A549 (cell line): ENCODE data around the gene TEX11. TPM values are rescaled to one million over a fixed set of nuclear protein-coding genes. Genes with fewer than 3 reads are reported as not detected.

Source experiments
- ATAC-seq, 2 experiments: fragments of 200-7000 bp in 1 of 2; fragments of >200 bp in 1 of 2; cut with Nextera tagmentation in 1 of 2; cut with Tn5 transposase in 1 of 2; 3 replicates each; pipeline versions ENCODE4 v1.8.0 to v1.9.1; 2018 to 2020; ENCODE audit warnings: mild to moderate bottlenecking in 1 of 2, moderate library complexity in 1 of 2
- CTCF ChIA-PET: fragments of 300-600 bp; sonication (Branson Sonifier 250); formaldehyde crosslinking; extraction: SDS; loops from one replicate; lab custom pipeline; 2021; ENCODE audit warnings: antibody characterized with exemption, inconsistent platforms; lab: Yijun Ruan, JAX
- POLR2A ChIA-PET: fragments of 350-600 bp; formaldehyde crosslinking; extraction: SDS; loops from one replicate; lab custom pipeline; 2021; ENCODE audit warnings: antibody characterized with exemption, inconsistent platforms; lab: Yijun Ruan, JAX
- DNase-seq, 2 experiments: peaks; one replicate each; pipeline versions ENCODE4 v3.0.0 to v3.0.0-alpha.2; 2011 to 2016; ENCODE audit warnings: low read depth in 1 of 2, low spot score in 1 of 2
- FAIRE-seq: peaks from 2 replicates; lab custom pipeline; 2011; peaks lifted over from hg19 to GRCh38; lab: Jason Lieb, UNC
- H3K27ac ChIP-seq, 2 experiments: fragments of >200 bp; sonication (Bioruptor Twin); formaldehyde crosslinking; 3 replicates each; pipeline ENCODE4 v1.5.1; 2016 to 2017
- H3K4me1 ChIP-seq: fragments of >200 bp; sonication (Bioruptor Twin); formaldehyde crosslinking; 3 replicates; pipeline ENCODE4 v1.6.1; 2016
- H3K4me2 ChIP-seq: fragments of >200 bp; sonication (Bioruptor Twin); formaldehyde crosslinking; 3 replicates; pipeline ENCODE4 v1.6.1; 2016
- H3K4me3 ChIP-seq: fragments of >200 bp; sonication (Bioruptor Twin); formaldehyde crosslinking; 3 replicates; pipeline ENCODE4 v1.5.1; 2016
- H3K9me3 ChIP-seq: fragments of >200 bp; sonication (Bioruptor Twin); formaldehyde crosslinking; 3 replicates; pipeline ENCODE4 v1.6.1; 2016
- MAFK ChIP-seq: fragments of 450-650 bp; IDR thresholded peaks from 2 replicates; pipeline ENCODE4 v1.6.1; 2014; ENCODE audit not compliant: partially characterized antibody
- USF2 ChIP-seq: fragments of 450-650 bp; IDR thresholded peaks from 2 replicates; pipeline ENCODE4 v1.6.1; 2014; ENCODE audit warnings: antibody characterized with exemption
- WGBS: methylation state at CpG from one replicate; pipeline ENCODE4 v1.1.6; 2017; ENCODE audit errors: missing lambda C conversion rate; 5-methylcytosine and 5-hydroxymethylcytosine counted together
- polyA plus RNA-seq, 4 experiments: library from polyadenylated mRNA; depleted of rRNA in 3 of 4; stranded (reverse); fragments of >200 nt; fragmentation: RNase III in 1 of 4; extraction: RNeasy Plus Mini Kit Qiagen cat#74134 plus additional on column Dnase treatment in 1 of 4; gene quantifications; 2 replicates in 3 of 4; 3 replicates in 1 of 4; pipeline ENCODE4 v1.2.3, GENCODE V29; 2011 to 2017
- small RNA-seq, 6 experiments: library from RNA; depleted of rRNA; stranded (forward); fragments of <200 nt; gene quantifications; one replicate each; pipeline ENCODE3, GENCODE V24; 2012

Gene TEX11
- polyA plus RNA-seq, 2 of the 4 experiments (the other 2 are of a cell fraction) = not detected

GRCh38 chrX:70479247-70479921 is 429.1 kb downstream of the TEX11 start:
- no peak for FAIRE-seq

More at GRCh38 chrX:70479247-70479921, 429.1 kb downstream of the TEX11 start:
- H3K9me3 ChIP-seq = no peaks in the 10 kb centered on the region
- H3K4me2 ChIP-seq = peak overlapping the region; percentile 71
- peaks cover 46% of the 10 kb centered on the region for H3K4me1 ChIP-seq
- TF ChIP-seq MAFK (peak; percentile 39), USF2 (no peak)
- DNase-seq (peak; percentile 9 to 58), ATAC-seq (peak; percentile 63 to 78)
- ChIA-PET CTCF (interaction anchor here (0.9 to 1.8 kb wide), 2 partner anchors 24 to 185 kb away, joined by 3 to 9 read pairs; no protein-coding TSS in a partner anchor), POLR2A (interaction anchor here (1.0 kb wide), 1 partner anchor 8 kb away, joined by 3 read pairs; no protein-coding TSS in a partner anchor)
- 22% methylated on average over 4 of the region's 4 CpGs for WGBS
- H3K27ac ChIP-seq = peak overlapping the region; percentile 61 to 79
- H3K4me3 ChIP-seq = no peak overlapping the region

Small RNA genes within 50 kb of the gene (small RNA-seq; reads per million reads assigned to genes)
- gene SNORD3E = 0 reads per million in 6 experiments

Other genes starting within 250 kb of the TEX11 start
- 0.05 and 0.08 TPM in 2 replicates for gene SLC7A3, start 22.4 kb upstream of the TEX11 start, polyA plus RNA-seq (2011; rRNA removed)
- gene SLC7A3, start 22.4 kb upstream of the TEX11 start, polyA plus RNA-seq (2017; fragmentation: RNase III; extraction: RNeasy Plus Mini Kit Qiagen cat#74134 plus additional on column Dnase treatment) = not detected in 3 replicates
- 82.4 and 84.4 TPM in 2 replicates for gene SNX12, start 159.6 kb upstream of the TEX11 start, polyA plus RNA-seq (2011; rRNA removed)
- 71.6 to 78.5 TPM (median 78.4 TPM) in 3 replicates for gene SNX12, start 159.6 kb upstream of the TEX11 start, polyA plus RNA-seq (2017; fragmentation: RNase III; extraction: RNeasy Plus Mini Kit Qiagen cat#74134 plus additional on column Dnase treatment)
- gene FOXO4, start 187.1 kb upstream of the TEX11 start, polyA plus RNA-seq (2011; rRNA removed) = 1.0 and 1.6 TPM in 2 replicates
- gene FOXO4, start 187.1 kb upstream of the TEX11 start, polyA plus RNA-seq (2017; fragmentation: RNase III; extraction: RNeasy Plus Mini Kit Qiagen cat#74134 plus additional on column Dnase treatment) = 1.3 to 2.6 TPM (median 2.3 TPM) in 3 replicates
- gene CXorf65, start 198.0 kb upstream of the TEX11 start, polyA plus RNA-seq (2011; rRNA removed) = not detected in 2 replicates
- gene CXorf65, start 198.0 kb upstream of the TEX11 start, polyA plus RNA-seq (2017; fragmentation: RNase III; extraction: RNeasy Plus Mini Kit Qiagen cat#74134 plus additional on column Dnase treatment) = not detected in 3 replicates
- gene IL2RG, start 202.9 kb upstream of the TEX11 start, polyA plus RNA-seq (2011; rRNA removed) = 0.09 and 0.23 TPM in 2 replicates
- 0.12 to 0.22 TPM (median 0.12 TPM) in 3 replicates for gene IL2RG, start 202.9 kb upstream of the TEX11 start, polyA plus RNA-seq (2017; fragmentation: RNase III; extraction: RNeasy Plus Mini Kit Qiagen cat#74134 plus additional on column Dnase treatment)
- 12.6 and 35.0 TPM in 2 replicates for gene MED12, start 209.9 kb upstream of the TEX11 start, polyA plus RNA-seq (2011; rRNA removed)
- gene MED12, start 209.9 kb upstream of the TEX11 start, polyA plus RNA-seq (2017; fragmentation: RNase III; extraction: RNeasy Plus Mini Kit Qiagen cat#74134 plus additional on column Dnase treatment) = 13.5 to 15.4 TPM (median 14.4 TPM) in 3 replicates
- gene NLGN3, start 236.1 kb upstream of the TEX11 start, polyA plus RNA-seq (2011; rRNA removed) = 1.00 and 1.7 TPM in 2 replicates
- 0.60 to 0.84 TPM (median 0.82 TPM) in 3 replicates for gene NLGN3, start 236.1 kb upstream of the TEX11 start, polyA plus RNA-seq (2017; fragmentation: RNase III; extraction: RNeasy Plus Mini Kit Qiagen cat#74134 plus additional on column Dnase treatment)